Natural killer cell (primary cell): Measurements from ENCODE around the gene FOXC1. TPM values are rescaled to one million over a fixed set of nuclear protein-coding genes. Genes with fewer than 3 reads are reported as not detected.

Experiments used
- ATAC-seq, 3 donors: fragments of 150-1000 bp in 2 of 3; fragments of 200-7000 bp in 1 of 3; cut with Tn5 transposase; 1 replicate in 1 of 3; 2 replicates in 2 of 3; pipeline ENCODE4 v1.10.0; 2021; ENCODE audit warnings: mild to moderate bottlenecking in 2 of 3, moderate library complexity in 2 of 3
- DNase-seq, 2 donors: peaks; one replicate each; pipeline versions ENCODE4 v3.0.0 to v3.0.0-alpha.2; 2013 to 2021; ENCODE audit warnings: mixed read lengths in 1 of 2
- H3K27ac ChIP-seq: one replicate; pipeline ENCODE4 v1.5.1; 2013; ENCODE audit warnings: mild to moderate bottlenecking, low read length
- H3K27me3 ChIP-seq: one replicate; pipeline ENCODE4 v1.6.1; 2013; ENCODE audit warnings: low read length; ENCODE audit not compliant: control insufficient read depth, insufficient read depth
- H3K36me3 ChIP-seq: one replicate; pipeline ENCODE4 v1.6.1; 2013; ENCODE audit warnings: low read length; ENCODE audit not compliant: control insufficient read depth, insufficient read depth
- H3K4me1 ChIP-seq: one replicate; pipeline ENCODE4 v1.6.1; 2013; ENCODE audit warnings: low read length; ENCODE audit not compliant: control insufficient read depth, insufficient read depth
- H3K4me3 ChIP-seq: one replicate; pipeline ENCODE4 v1.5.1; 2013; ENCODE audit warnings: low read length
- H3K9me3 ChIP-seq: one replicate; pipeline ENCODE4 v1.6.1; 2013; ENCODE audit warnings: low read length; ENCODE audit not compliant: control insufficient read depth, insufficient read depth
- H3K27ac Mint-ChIP-seq, 2 donors: one replicate each; pipeline ENCODE4 v1.8.0; 2022; ENCODE audit warnings: mild to moderate bottlenecking in 2 of 2, mixed read lengths in 2 of 2, moderate library complexity in 1 of 2
- H3K27me3 Mint-ChIP-seq, 2 donors: one replicate each; pipeline ENCODE4 v1.8.0; 2022; ENCODE audit warnings: low read depth in 2 of 2, mixed read lengths in 2 of 2
- H3K36me3 Mint-ChIP-seq: one replicate; pipeline ENCODE4 v1.8.0; 2022; ENCODE audit warnings: mixed read lengths
- H3K4me1 Mint-ChIP-seq, 2 donors: one replicate each; pipeline ENCODE4 v1.8.0; 2022; ENCODE audit warnings: mixed read lengths in 2 of 2
- H3K4me3 Mint-ChIP-seq: one replicate; pipeline ENCODE4 v1.8.0; 2022; ENCODE audit warnings: mild to moderate bottlenecking, moderate library complexity, mixed read lengths
- H3K9me3 Mint-ChIP-seq, 2 donors: one replicate each; pipeline ENCODE4 v1.8.0; 2022; ENCODE audit warnings: mixed read lengths in 2 of 2
- WGBS: methylation state at CpG from one replicate; pipeline ENCODE4 v1.1.7; 2013; ENCODE audit warnings: missing lambda C conversion rate; ENCODE audit not compliant: insufficient coverage; 5-methylcytosine and 5-hydroxymethylcytosine counted together
- intact Hi-C: fragments of 100-400 bp; cut with micrococcal nuclease; formaldehyde crosslinking; loops from one replicate; pipeline ENCODE4 v1.14.2; 2022
- total RNA-seq, 4 donors: library from RNA; stranded (reverse); fragments of 120-200 nt in 1 of 4; gene quantifications; one replicate each; pipeline versions ENCODE4 v1.2.3 to v1.2.4, GENCODE V29; 2013 to 2022
- TF ChIP-seq, protein P1 (sequence below): fragments of 200-600 bp; IDR thresholded peaks from one replicate; pipeline ENCODE4 v1.8.0; 2022; ENCODE audit warnings: antibody characterized with exemption

The FOXC1 gene
- total RNA-seq, 3 donors from 2014 or later (not counting 1 experiment from before 2014, with no cell fraction given) = 0.16 to 0.21 TPM; not detected in 1

DNA sequence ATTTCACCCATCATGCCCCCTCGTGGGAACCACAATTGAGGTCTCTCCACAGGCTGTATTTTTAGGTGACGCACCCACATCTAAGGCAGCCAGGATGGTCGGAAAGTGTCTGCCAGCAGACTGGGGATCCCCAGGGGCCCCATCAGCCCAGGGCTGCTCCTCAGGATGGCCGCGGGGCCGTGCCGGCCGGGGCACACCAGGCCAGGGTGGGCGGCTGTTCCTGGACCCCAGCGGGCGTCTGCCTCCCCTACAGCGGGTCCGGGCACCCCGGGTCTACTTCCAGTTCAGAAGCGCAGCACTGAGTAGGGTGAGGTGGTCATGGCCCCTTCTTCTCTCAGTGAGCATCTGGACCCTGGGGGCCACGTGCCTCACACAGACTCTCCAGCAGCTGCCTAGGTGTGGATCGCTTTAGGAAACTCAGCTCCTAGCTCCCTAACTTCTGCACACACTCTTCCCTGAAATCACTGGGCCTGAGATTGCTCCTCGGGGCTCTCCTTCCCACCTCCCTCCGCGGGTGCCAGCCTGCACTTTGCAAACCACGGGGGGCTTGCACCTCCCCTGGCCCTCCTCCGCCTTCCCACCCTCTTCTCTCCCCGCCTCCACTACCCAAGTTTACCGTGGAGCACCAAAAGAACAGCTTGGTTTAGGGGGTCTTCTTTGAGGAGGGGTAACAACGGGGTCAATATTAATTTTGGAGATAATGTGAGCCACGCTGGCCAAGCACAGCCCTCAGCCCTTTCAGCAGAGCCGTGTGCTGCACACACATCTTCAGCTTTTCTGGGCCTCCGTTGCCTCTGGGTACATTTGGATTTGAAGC is 14.2 kb upstream of the FOXC1 start:
- peaks cover 11% of the 10 kb centered on the region for H3K4me1 ChIP-seq
- intact Hi-C loops = loop anchor here (1.0 to 5.0 kb wide), 6 partner anchors 509 to 1154 kb away; no protein-coding TSS in a partner anchor
- peaks cover 1% of the 10 kb centered on the region for H3K27me3 ChIP-seq
- peaks cover 4 to 5% of the 10 kb centered on the region in 2 donors for H3K4me1 Mint-ChIP-seq
- no peak overlapping the region for H3K27ac Mint-ChIP-seq
- WGBS = 64% methylated on average over 25 of the region's 28 CpGs
- H3K36me3 Mint-ChIP-seq = no peaks in the 10 kb centered on the region
- H3K4me3 ChIP-seq = no peak overlapping the region
- no peak overlapping the region for H3K27ac ChIP-seq
- TF ChIP-seq, protein P1, sequence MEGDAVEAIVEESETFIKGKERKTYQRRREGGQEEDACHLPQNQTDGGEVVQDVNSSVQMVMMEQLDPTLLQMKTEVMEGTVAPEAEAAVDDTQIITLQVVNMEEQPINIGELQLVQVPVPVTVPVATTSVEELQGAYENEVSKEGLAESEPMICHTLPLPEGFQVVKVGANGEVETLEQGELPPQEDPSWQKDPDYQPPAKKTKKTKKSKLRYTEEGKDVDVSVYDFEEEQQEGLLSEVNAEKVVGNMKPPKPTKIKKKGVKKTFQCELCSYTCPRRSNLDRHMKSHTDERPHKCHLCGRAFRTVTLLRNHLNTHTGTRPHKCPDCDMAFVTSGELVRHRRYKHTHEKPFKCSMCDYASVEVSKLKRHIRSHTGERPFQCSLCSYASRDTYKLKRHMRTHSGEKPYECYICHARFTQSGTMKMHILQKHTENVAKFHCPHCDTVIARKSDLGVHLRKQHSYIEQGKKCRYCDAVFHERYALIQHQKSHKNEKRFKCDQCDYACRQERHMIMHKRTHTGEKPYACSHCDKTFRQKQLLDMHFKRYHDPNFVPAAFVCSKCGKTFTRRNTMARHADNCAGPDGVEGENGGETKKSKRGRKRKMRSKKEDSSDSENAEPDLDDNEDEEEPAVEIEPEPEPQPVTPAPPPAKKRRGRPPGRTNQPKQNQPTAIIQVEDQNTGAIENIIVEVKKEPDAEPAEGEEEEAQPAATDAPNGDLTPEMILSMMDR = no peak
- H3K9me3 ChIP-seq = no peaks in the 10 kb centered on the region
- DNase-seq (no peak), ATAC-seq (peak in 2 of 3 donors; percentile 37 to 42)
- no peaks in the 10 kb centered on the region for H3K9me3 Mint-ChIP-seq
- H3K4me3 Mint-ChIP-seq = no peak overlapping the region
- H3K36me3 ChIP-seq = no peaks in the 10 kb centered on the region
- peaks cover 61 to 70% of the 10 kb centered on the region in 2 donors for H3K27me3 Mint-ChIP-seq

DNA sequence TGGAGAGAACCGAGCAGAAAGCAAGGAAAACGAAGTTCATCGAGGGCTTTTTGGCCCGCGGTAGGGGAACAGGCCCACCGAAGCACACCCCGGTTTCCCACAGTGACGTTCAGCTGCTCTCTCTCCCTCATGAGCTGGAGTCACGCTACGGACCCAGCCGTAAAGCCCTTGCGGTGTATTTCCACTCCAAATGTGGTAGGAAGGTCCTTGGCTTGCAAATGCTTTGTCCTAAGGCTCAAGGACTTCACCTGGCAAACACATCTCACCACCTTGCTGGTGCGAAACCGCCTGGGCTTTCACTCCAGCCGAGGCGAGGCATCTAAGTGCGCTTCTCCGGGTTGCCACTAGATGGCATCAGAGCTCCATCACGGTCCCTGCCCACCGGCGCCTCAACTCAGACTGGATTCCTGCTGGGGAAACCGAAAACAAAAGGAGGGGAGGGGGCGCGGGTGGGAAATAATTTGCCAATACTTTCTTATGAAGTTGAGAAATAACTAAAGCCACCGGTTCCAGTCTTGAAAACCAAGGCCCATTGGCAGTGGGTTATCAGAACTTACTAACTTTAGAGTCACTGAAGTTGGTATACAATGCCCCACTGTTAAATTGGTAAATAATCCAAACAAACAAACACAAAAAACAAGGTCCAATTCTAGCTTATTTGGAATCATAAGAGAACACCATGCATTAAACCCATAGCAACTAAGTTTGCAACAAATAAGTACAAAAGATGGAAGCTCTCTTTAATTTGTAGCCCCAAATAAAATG is 13.4 kb upstream of the FOXC1 start:
- Mint-ChIP-seq H3K4me1 (peaks cover 4 to 5% of the 10 kb centered on the region in 2 donors), H3K9me3 (no peaks in the 10 kb centered on the region), H3K27ac (no peak overlapping the region), H3K4me3 (no peak overlapping the region), H3K36me3 (no peaks in the 10 kb centered on the region), H3K27me3 (peaks cover 69 to 78% of the 10 kb centered on the region in 2 donors)
- Histone ChIP-seq H3K4me3 (no peak overlapping the region), H3K9me3 (no peaks in the 10 kb centered on the region), H3K4me1 (peaks cover 11% of the 10 kb centered on the region), H3K27ac (no peak overlapping the region), H3K36me3 (no peaks in the 10 kb centered on the region), H3K27me3 (peaks cover 7% of the 10 kb centered on the region)
- ATAC-seq (peak; percentile 80 to 96 (median 96)), DNase-seq (peak; percentile 65 to 84)
- 19% methylated on average over 25 of the region's 25 CpGs for WGBS
- TF ChIP-seq, protein P1 = peak; percentile 86
- intact Hi-C loops = loop anchor here (1.0 to 5.0 kb wide), 6 partner anchors 509 to 1153 kb away; no protein-coding TSS in a partner anchor

DNA sequence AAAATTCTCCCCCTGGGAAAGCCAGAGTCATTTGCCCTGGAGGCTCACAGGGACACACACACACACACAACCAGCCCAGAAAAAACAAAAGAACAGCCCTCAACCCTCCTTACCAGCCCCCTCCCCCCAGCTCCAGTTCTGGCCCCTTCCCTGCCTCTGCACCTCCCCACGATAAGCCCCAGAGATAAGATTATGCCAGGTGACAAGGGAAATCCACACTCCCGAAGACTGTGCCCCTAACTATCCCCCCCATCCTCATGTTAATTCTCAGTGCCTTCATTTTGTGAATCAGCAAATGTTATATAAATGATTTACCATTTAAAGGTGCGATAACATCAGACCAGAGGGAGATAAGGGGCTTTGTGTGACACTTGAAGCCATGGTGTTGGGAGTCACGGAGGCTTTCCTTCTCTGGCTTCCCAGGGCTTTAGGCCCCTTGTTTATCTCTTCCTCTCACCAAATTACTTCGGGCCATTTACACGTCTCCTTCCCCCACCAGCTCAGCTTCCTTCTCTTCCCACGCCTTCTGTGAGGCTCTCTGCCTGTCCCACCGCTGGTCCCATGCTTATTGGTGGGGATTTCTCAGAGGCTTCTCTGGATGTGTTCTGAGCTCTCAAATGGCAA is 12.5 kb upstream of the FOXC1 start:
- Mint-ChIP-seq H3K4me1 (peaks cover 4 to 5% of the 10 kb centered on the region in 2 donors), H3K36me3 (no peaks in the 10 kb centered on the region), H3K9me3 (no peaks in the 10 kb centered on the region), H3K4me3 (no peak overlapping the region), H3K27me3 (peaks cover 74 to 75% of the 10 kb centered on the region in 2 donors), H3K27ac (no peak overlapping the region)
- TF ChIP-seq, protein P1 = no peak
- Histone ChIP-seq H3K36me3 (no peaks in the 10 kb centered on the region), H3K27me3 (peaks cover 14% of the 10 kb centered on the region), H3K27ac (no peak overlapping the region), H3K9me3 (no peaks in the 10 kb centered on the region), H3K4me3 (no peak overlapping the region), H3K4me1 (peaks cover 11% of the 10 kb centered on the region)
- DNase-seq (no peak), ATAC-seq (no peak)
- intact Hi-C loops = loop anchor here (2.0 to 5.0 kb wide), 2 partner anchors 508 to 850 kb away; no protein-coding TSS in a partner anchor
- 59% methylated on average over 7 of the region's 8 CpGs for WGBS
